Left ventricle myocardium superior (tissue), 1 donor: ENCODE data around the gene TMEM131. TPM values are rescaled to one million over a fixed set of nuclear protein-coding genes. Genes with fewer than 3 reads are reported as not detected.
"Not testable (repeated sequence)": the region's sequence is repeated elsewhere in the genome, so short reads cannot be mapped to it uniquely, and the experiment has no call there.

ENCODE experiments used
- ATAC-seq: fragments of 200-7000 bp; cut with Tn5 transposase; one replicate; pipeline ENCODE4 v1.9.1; 2020; ENCODE audit warnings: mild to moderate bottlenecking, moderate library complexity
- DNase-seq: peaks from one replicate; pipeline ENCODE4 v3.0.0-alpha.2; 2020
- intact Hi-C: fragments of 100-400 bp; cut with micrococcal nuclease; formaldehyde crosslinking; loops from one replicate; pipeline ENCODE4 v1.11.0; 2022
- total RNA-seq: library from RNA; stranded (reverse); fragmentation: NEBNext Ultra II Directional; extraction: Animal tissue kit (Norgen Biotek cat#: 25700); gene quantifications from one replicate; pipeline ENCODE4 v1.2.1, GENCODE V29; 2021
- donor health status: DM: no; HTN: yes; CAD: no; lungs with severe emphysema.

The TMEM131 gene
- total RNA-seq, 1 donor from 2014 or later: 29.0 TPM

GRCh38 chr2:98026292-98026691 is 30.5 kb upstream of the TMEM131 start:
- intact Hi-C loops: no loop called here
- DNase-seq: no peak
- ATAC-seq: peak; percentile 76

- DNase-seq (no peak), ATAC-seq (no peak)
- intact Hi-C loops: no loop called here
These were observed 29.8 kb upstream of the TMEM131 start for GRCh38 chr2:98025481-98026037.

GRCh38 chr2:98022067-98022466 is 26.3 kb upstream of the TMEM131 start:
- DNase-seq, ATAC-seq, intact Hi-C loops: not testable (repeated sequence)

- intact Hi-C loops: no loop called here
- peak; percentile 60 for ATAC-seq
- no peak for DNase-seq
These were observed 25.4 kb upstream of the TMEM131 start for GRCh38 chr2:98020992-98021713.

- no peak for ATAC-seq
- intact Hi-C loops: no loop called here
- DNase-seq: no peak
These were observed 24.8 kb upstream of the TMEM131 start for GRCh38 chr2:98020516-98020915.

GRCh38 chr2:98016908-98017670 is 21.3 kb upstream of the TMEM131 start:
- ATAC-seq (no peak), DNase-seq (no peak)
- intact Hi-C loops: no loop called here

GRCh38 chr2:98015671-98016070 is 19.9 kb upstream of the TMEM131 start:
- DNase-seq (no peak), ATAC-seq (no peak)
- intact Hi-C loops: no loop called here

- ATAC-seq (no peak), DNase-seq (no peak)
- intact Hi-C loops: no loop called here
These were observed 18.6 kb upstream of the TMEM131 start for GRCh38 chr2:98014379-98014778.

GRCh38 chr2:98013407-98014042 is 17.8 kb upstream of the TMEM131 start:
- ATAC-seq: no peak
- no peak for DNase-seq
- intact Hi-C loops: no loop called here

- intact Hi-C loops: no loop called here
- ATAC-seq: no peak
- DNase-seq: no peak
These were observed 16.8 kb upstream of the TMEM131 start for GRCh38 chr2:98012561-98012991.

- DNase-seq (no peak), ATAC-seq (peak; percentile 44)
These were observed 14.4 kb upstream of the TMEM131 start for GRCh38 chr2:98009887-98010760.

GRCh38 chr2:98008415-98008814 is 12.7 kb upstream of the TMEM131 start:
- intact Hi-C loops: no loop called here
- no peak for DNase-seq
- no peak for ATAC-seq

More at GRCh38 chr2:98009887-98010760, 14.4 kb upstream of the TMEM131 start:
- intact Hi-C loops: no loop called here

- intact Hi-C loops: no loop called here
- no peak for DNase-seq
- ATAC-seq: no peak
These were observed 10.6 kb upstream of the TMEM131 start for GRCh38 chr2:98006378-98006777.

- ATAC-seq (no peak), DNase-seq (no peak)
- intact Hi-C loops: no loop called here
These were observed 8.9 kb upstream of the TMEM131 start for GRCh38 chr2:98004613-98005012.

GRCh38 chr2:98004047-98004446 is 8.3 kb upstream of the TMEM131 start:
- intact Hi-C loops: no loop called here
- ATAC-seq (no peak), DNase-seq (no peak)

GRCh38 chr2:97999536-97999935 is 3.8 kb upstream of the TMEM131 start:
- DNase-seq (no peak), ATAC-seq (no peak)
- intact Hi-C loops: no loop called here

- intact Hi-C loops: no loop called here
- no peak for ATAC-seq
- no peak for DNase-seq
These were observed 2.8 kb upstream of the TMEM131 start for GRCh38 chr2:97998431-97999005.

GRCh38 chr2:97997784-97998392 is 2.1 kb upstream of the TMEM131 start:
- ATAC-seq: no peak
- intact Hi-C loops: no loop called here
- DNase-seq: no peak
